ENCODE results near the gene TSACC.

The TSACC gene

GRCh38 chr1:156394835-156395461, 56.6 kb downstream of the TSACC start:
- DNase-seq (ENCODE audit: low spot score) = no peak
